ENCODE results near the gene CCDC27. TPM values are rescaled to one million over a fixed set of nuclear protein-coding genes. Genes with fewer than 3 reads are reported as not detected.

Gene CCDC27
- total and polyA plus RNA-seq, 2 of the 13 experiments (the other 11 are each of a cell fraction or from before 2014, with no cell fraction given) = not detected

DNA sequence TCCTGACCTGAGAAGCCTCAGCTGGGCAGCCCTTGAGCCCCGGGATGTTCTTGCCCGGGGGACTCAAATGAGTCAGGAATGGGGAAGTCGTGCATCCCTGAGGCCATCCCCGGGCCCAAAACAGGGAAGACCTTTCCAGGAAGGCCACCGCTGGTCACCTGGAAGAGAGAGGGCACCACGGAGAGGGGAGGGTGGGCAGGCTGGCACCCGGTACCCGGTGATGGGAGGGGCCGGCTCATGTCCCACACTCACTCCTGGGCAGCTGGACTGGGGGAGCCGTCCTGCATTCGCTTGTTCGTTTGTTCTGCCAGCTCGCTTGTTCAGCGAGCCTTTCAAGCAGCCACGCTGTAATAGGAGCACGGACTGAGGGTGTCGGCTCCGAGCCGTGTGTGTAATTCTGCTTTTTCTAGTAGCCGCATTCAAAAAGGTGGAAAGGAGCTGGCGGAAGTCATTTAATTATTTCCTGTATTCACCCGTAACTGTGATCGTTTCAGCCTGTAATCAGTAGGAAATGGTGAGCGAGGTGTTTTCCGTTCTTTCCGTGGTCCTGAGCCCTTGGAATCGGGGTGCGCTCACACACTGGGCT lies 48.4 kb upstream of the CCDC27 start:
- H3K4me3 ChIP-seq (replicated peaks in 1 of 3; ENCODE audit: insufficient read depth in 1 of 3, low read depth in 2 of 3, low read length in 3 of 3) = no peak overlapping the region
- ChIA-PET CTCF (ENCODE audit: low intra/inter-chr PET ratio, low total read pairs) (no interaction called here), POLR2A (no interaction called here)
- no peak overlapping the region for H3K4me2 ChIP-seq (ENCODE audit: low read depth, low read length)
- H2AFZ ChIP-seq (ENCODE audit: low read length) = no peak overlapping the region
- no peaks in the 10 kb centered on the region for H3K36me3 ChIP-seq (replicated peaks in 1 of 2; ENCODE audit: control insufficient read depth in 1 of 2, insufficient read depth in 2 of 2, low read length in 2 of 2)
- WGBS (ENCODE audit: low lambda C conversion rate) = 87% methylated on average over 19 of the region's 28 CpGs
- no peak for FAIRE-seq
- ATAC-seq = no peak
- H4K20me1 ChIP-seq (ENCODE audit: insufficient read depth, low read length) = no peaks in the 10 kb centered on the region
- BruUV-seq (replicated peaks) = no TSS peak
- intact Hi-C loops (cut with micrococcal nuclease; ENCODE audit: unreplicated experiment) = no loop called here
- no peak overlapping the region for H3K9ac ChIP-seq (ENCODE audit: insufficient read depth, low read depth, low read length)
- DNase-seq (ENCODE audit: low spot score) = no peak
- in situ Hi-C loops (cut with HindIII; ENCODE audit: extremely low pct_ligation_motif_present, low pct_unique_long_range_greater_than_20kb) = no loop called here
- no peaks in the 10 kb centered on the region for H3K4me1 ChIP-seq (ENCODE audit: insufficient read depth, low read length)
- no peaks in the 10 kb centered on the region for H3K9me3 ChIP-seq (ENCODE audit: low read length)
- H3K27ac ChIP-seq (ENCODE audit: extremely low read length, insufficient read depth, low read length) = no peak overlapping the region
- no peaks in the 10 kb centered on the region; a peak in 1 of 5 replicates for H3K27me3 ChIP-seq (ENCODE audit: control insufficient read depth in 1 of 2, insufficient read depth in 2 of 2, low read length in 2 of 2)
- no peaks in the 10 kb centered on the region for H3K79me2 ChIP-seq (ENCODE audit: insufficient read depth, low read length)
- no peak for TF ChIP-seq TCF7 (IDR thresholded peaks at IDR 0.05; ENCODE audit: low read depth)
- TF ChIP-seq KLF16 (CRISPR knock-in tag; IDR thresholded peaks at IDR 0.05) = no peak
- TF ChIP-seq SUZ12 (IDR thresholded peaks at IDR 0.05; ENCODE audit: low read depth, low read length) = no peak
- no peak for TF ChIP-seq GABPB1 (CRISPR knock-in tag; IDR thresholded peaks at IDR 0.05)
- TF ChIP-seq SALL2 (CRISPR knock-in tag; IDR thresholded peaks at IDR 0.05) = no peak
- TF ChIP-seq ZBTB20 (CRISPR knock-in tag; IDR thresholded peaks at IDR 0.05; ENCODE audit: borderline replicate concordance, low read depth) = no peak
- no peak for TF ChIP-seq RFXANK (CRISPR knock-in tag; IDR thresholded peaks at IDR 0.05)
- TF ChIP-seq ZNF781 (CRISPR knock-in tag; IDR thresholded peaks at IDR 0.05; ENCODE audit: borderline replicate concordance, not compliant biosample characterization) = no peak
- TF ChIP-seq SALL1 (CRISPR knock-in tag; IDR thresholded peaks at IDR 0.05) = no peak
- no peak for TF ChIP-seq SMARCC2 (IDR thresholded peaks at IDR 0.05)
- TF ChIP-seq, protein P1, sequence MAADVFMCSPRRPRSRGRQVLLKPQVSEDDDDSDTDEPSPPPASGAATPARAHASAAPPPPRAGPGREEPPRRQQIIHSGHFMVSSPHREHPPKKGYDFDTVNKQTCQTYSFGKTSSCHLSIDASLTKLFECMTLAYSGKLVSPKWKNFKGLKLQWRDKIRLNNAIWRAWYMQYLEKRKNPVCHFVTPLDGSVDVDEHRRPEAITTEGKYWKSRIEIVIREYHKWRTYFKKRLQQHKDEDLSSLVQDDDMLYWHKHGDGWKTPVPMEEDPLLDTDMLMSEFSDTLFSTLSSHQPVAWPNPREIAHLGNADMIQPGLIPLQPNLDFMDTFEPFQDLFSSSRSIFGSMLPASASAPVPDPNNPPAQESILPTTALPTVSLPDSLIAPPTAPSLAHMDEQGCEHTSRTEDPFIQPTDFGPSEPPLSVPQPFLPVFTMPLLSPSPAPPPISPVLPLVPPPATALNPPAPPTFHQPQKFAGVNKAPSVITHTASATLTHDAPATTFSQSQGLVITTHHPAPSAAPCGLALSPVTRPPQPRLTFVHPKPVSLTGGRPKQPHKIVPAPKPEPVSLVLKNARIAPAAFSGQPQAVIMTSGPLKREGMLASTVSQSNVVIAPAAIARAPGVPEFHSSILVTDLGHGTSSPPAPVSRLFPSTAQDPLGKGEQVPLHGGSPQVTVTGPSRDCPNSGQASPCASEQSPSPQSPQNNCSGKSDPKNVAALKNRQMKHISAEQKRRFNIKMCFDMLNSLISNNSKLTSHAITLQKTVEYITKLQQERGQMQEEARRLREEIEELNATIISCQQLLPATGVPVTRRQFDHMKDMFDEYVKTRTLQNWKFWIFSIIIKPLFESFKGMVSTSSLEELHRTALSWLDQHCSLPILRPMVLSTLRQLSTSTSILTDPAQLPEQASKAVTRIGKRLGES (CRISPR knock-in tag; IDR thresholded peaks at IDR 0.05; ENCODE audit: borderline replicate concordance) = no peak
- no peak for TF ChIP-seq SNAPC2 (CRISPR knock-in tag; IDR thresholded peaks at IDR 0.05)
- TF ChIP-seq, protein P2, sequence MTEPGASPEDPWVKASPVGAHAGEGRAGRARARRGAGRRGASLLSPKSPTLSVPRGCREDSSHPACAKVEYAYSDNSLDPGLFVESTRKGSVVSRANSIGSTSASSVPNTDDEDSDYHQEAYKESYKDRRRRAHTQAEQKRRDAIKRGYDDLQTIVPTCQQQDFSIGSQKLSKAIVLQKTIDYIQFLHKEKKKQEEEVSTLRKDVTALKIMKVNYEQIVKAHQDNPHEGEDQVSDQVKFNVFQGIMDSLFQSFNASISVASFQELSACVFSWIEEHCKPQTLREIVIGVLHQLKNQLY (CRISPR knock-in tag; IDR thresholded peaks at IDR 0.05) = no peak
- TF ChIP-seq IRF2 (CRISPR knock-in tag; IDR thresholded peaks at IDR 0.05) = no peak
- TF ChIP-seq, protein P3, sequence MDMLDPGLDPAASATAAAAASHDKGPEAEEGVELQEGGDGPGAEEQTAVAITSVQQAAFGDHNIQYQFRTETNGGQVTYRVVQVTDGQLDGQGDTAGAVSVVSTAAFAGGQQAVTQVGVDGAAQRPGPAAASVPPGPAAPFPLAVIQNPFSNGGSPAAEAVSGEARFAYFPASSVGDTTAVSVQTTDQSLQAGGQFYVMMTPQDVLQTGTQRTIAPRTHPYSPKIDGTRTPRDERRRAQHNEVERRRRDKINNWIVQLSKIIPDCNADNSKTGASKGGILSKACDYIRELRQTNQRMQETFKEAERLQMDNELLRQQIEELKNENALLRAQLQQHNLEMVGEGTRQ (IDR thresholded peaks at IDR 0.05; ENCODE audit: low read depth, low read length) = no peak
- TF ChIP-seq, protein P3 (CRISPR knock-in tag; IDR thresholded peaks at IDR 0.05; ENCODE audit: borderline replicate concordance) = no peak
- TF ChIP-seq ZNF772 (CRISPR knock-in tag; IDR thresholded peaks at IDR 0.05) = no peak
- TF ChIP-seq SP140L (CRISPR knock-in tag; IDR thresholded peaks at IDR 0.05; ENCODE audit: borderline replicate concordance) = no peak
